GM18909 (cell line): ENCODE results near the gene ARHGEF7.

ENCODE experiments used
- ATAC-seq: cut with Tn5 transposase; IDR thresholded peaks from one replicate; pipeline ENCODE4 v1.9.1; 2021; ENCODE audit warnings: mild to moderate bottlenecking; ENCODE audit not compliant: unreplicated experiment, poor library complexity

Gene ARHGEF7

DNA sequence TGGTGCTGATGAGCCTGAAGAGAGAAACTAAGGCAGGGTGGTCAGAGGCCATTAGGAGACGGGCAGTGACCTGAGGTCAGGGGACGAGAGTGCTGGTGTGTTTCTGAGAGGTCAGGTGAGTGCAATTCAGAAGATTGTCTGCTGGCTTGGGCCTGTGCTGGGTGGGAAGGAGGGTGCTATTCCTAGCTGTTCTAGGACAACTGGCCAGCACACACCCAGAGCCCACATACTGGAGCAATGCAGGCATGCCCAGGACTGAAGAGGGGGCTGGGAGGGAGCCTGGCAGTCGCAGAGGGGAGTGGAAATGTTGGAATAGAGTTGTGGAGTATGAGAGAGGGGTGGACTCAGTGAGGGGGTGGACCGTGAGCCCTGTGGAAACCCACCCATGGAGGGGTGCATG is 16.5 kb downstream of the ARHGEF7 start:
- no peak for ATAC-seq

DNA sequence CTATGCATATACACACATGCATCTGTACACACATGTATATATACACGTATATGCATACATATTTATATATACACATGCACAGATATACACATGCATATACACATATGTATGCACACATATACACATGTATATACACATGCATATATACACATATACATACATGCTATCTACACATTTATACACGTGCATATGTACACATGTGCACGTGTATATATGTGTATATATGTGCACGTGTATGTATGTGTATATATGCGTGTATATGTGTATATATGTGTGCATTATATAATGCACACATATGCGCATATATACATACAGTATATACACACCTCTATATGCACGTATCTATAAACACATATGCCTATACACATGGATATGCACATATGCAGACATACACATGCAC is 17.8 kb downstream of the ARHGEF7 start:
- ATAC-seq = no peak

DNA sequence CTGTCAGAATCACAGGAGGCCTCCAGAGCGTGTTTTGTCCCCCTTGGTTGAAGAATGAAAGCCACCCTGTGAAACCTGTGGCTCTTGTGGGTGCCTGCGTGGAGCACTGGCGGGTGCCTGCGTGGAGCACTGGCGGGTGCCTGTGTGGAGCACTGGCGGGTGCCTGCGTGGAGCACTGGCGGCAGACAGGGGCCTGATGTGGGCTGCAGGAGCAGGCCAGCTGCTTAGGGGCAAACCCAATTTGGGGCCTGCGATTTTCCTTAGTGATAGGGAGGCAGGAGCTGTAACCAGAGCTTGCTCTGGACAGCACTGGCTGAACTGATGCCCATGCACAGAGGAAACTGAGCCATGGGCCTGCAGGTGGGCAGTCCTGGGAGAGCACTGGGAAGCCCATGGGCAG is 24.3 kb downstream of the ARHGEF7 start:
- no peak for ATAC-seq

DNA sequence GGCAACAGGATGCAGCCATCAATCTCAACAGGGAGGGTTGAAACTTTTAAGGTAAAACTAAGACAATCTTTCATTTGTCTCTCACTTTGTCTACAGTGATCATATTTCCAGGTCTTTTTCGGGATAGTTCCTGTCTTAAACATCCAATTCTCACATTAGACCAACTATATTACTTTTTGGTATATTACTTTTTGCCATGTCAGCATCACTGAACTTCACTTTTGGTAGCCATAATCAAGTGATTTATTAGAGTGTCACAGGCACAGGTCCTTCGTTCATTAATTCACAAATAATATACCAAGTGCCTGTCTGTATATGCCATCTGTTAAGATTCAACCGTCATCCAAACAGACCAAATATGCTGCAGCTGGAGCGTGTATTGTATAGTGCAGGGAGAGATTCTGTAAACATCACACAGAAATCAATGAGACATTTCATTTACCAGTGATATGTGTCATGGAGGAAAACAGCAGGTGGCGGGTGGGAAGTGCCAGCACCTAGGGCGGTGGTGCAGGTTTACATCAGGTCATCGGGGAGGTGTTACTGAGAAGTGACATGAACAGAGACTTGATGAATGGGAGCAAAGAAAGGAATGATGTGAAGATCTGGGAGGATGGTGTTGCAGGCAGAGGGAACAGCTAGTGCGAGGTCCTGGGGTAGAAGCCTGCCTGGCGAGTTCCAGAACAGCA is 24.9 kb downstream of the ARHGEF7 start:
- ATAC-seq = no peak

DNA sequence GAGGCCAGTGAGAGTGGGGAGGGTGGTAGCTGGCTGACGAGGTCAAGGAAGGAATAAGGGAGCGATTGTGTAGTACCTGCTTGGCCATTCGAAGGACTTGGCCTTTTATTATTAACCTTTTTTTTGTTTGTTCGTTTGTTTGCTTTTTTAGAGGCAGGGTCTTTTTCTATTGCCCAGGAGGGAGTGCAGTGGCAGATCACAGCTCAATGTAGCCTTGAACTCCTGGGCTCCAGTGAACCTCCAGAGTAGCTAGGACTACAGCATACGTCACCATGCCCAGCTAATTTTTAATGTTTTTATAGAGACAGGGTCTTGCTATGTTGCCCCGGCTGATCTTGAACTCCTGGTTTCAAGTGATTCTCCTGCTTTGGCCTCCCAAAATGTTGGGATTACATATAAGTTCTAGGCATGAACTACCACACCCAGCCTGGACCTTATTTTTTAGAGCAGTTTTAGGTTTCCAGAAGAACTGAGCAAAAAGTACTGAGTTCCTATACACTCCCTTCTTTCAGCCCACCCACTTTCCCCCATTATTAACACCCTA is 25.5 kb downstream of the ARHGEF7 start:
- no peak for ATAC-seq

DNA sequence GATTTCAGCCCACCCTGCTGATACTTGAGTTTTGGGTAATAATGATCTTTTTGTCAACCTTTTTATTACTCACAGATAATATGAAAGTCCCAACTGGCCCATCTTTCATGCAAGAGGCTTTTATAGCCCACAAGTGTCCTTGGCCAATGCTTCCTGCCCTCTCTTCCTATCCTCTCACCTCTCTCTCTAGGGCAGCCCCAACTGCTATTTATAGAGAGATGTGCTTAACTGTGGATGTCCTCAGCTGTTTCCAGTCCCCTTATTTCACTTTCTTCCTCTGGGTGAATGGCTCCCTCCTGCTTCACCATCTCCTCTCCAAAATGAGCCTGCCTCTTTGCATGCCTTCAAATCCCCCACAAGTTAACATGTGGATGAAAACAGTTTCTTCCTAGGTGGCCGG is 27.4 kb downstream of the ARHGEF7 start:
- ATAC-seq = no peak

DNA sequence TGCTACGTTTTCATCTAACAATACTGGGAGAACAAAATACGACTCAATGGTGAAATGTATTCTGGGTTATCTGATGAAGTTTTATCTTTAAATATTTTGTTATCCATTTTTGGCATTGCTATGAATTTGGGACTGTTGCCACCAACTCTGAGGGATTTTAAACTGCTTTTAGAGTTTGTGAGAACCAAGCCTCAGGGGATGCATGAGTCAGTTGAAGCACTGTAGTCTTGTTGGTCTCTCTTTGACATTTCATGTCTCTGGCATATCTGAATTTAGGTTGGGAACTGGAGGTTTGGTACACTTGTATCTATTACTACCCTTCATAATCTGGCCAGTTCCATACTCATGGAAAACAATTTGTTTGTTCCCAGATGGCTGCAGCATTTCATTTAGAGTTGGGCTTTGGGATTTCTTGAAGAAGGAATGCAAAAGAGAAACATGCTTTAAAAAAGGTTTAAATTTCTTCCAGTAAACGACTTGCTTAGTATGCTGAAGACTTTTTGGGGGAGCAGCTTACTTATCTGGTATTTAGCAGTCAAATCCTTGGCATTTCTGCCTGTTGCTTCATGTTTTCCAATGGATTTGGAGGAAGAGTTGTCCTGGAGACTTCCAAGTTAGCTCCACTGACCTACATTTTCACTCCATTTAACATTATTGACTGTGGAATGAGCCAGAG is 28.9 kb downstream of the ARHGEF7 start:
- no peak for ATAC-seq

DNA sequence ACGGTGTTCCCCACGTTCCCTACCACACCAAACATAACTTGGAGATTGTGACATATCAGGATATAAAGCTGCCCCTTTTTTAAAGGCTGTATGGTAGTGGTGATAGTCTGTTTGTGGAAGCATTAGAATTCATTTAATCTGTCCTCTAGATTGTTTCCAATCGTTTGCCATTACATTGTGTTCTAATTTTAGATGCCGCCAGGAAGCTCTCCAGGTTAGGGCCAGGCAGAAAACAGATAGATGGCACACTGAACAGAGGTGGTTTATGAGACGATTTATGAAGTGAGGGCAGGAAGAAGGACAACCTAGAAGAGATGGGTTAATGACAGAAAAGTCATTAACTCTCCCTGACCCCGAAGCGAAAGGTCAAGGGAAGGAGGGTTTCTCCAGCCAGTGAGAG is 30.0 kb downstream of the ARHGEF7 start:
- no peak for ATAC-seq

DNA sequence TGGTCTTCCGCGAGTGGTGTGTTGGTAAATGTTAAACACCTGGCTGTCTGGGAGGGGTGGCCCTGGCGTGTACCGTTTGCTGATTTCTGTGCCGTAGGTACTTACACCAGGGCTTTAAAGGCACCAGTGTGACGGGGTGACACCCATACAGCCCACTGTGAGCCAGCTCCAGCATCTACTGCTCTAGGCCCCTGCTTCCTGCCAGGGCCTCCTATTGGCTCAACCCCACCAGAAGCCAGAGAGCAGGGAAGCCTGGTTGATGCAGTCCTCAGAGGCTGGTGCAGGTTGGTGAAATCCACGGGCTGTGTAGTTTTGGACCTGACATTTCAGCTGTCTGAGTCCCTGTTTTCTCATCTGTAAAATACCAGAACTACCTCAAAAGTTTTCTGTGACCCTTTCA is 30.4 kb downstream of the ARHGEF7 start:
- no peak for ATAC-seq

DNA sequence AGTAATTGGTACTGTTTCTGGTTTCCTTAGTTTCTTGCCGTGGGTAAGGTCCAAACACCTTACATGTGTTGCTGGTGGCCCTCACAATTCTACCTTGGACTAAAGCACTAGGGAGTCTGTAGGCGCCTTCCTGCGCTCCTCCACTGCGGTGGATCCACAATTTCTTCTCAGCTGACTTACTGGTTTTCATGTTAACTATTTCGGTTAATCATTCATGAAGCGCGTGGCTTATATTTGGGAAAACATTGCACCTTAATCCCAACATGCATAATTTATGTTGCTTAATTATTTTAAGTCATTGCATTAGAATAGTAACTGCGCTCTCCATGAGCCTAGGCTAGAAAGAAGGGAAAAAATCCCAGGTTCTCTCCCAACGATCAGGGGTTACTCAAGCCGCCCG is 37.7 kb downstream of the ARHGEF7 start:
- ATAC-seq = no peak

DNA sequence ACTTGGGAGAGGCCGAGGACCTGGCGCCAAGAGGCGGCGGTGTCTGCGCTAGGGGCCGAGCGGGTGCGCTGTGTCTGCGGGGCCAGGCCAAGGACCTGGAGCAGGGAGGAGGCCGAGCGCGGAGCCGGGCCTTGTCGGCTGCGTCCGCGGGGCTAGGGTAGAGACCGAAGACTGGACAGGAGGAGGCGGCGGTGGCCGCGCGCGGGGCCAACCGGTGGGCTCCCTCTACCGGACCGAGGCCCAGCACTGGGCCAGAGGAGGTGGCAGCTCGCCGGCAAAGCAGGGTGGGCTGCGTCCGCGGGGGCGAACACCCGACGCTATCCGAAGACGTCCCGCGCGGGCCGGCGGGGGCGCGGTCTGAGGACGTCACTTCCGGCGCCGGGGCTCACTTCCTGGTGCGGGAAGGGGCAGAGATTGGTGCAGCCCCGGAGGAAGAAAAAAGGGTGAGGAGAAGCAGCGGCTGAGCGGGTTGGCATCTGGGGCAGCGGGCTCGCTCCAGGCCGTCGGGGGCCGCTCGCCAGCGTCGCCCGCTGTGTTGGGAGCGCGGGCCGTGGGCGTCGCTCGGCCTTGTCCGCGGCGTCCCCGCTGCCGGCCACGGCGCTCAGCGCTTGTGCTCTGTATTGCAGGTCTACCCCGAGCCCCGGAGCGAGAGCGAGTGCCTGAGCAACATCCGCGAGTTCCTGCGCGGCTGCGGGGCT is 38.3 kb downstream of the ARHGEF7 start:
- peak; percentile 91 for ATAC-seq

DNA sequence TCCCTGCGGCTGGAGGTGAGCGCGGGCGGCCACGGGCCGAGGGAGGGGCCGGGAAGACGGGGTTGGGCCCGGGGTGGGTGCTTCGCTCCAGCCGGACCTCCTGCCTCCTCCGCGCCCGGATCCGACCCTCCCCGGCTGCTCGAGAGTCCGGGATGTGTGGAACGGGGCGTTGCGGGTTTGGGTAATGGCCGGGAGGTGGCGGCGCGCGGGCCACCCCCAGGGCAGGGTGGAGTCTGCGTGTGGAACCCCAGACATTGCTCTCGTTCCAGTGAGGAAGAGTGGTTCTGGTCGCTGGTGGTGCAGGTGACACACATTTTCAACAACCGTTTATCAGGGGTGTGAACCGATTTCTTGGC is 38.8 kb downstream of the ARHGEF7 start:
- ATAC-seq = peak; percentile 56

DNA sequence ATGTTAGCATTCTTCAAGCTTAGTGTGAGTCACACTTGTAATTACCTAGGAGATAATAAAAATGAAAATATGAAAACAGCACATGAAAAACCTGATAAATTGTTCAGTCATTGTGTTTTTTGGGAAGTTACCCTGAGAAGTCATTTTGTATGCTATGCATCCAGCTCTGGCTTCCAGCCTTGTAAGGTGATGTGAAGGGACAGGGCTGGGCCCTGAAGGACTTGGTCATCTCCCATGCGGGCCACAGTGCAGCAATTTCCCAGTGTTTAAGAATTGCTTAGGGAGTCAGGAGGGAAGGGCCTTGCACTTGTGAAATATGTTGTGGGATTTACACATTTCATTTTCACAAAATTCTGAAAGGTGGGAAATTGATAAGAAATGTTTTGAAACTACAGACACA is 41.3 kb downstream of the ARHGEF7 start:
- no peak for ATAC-seq

DNA sequence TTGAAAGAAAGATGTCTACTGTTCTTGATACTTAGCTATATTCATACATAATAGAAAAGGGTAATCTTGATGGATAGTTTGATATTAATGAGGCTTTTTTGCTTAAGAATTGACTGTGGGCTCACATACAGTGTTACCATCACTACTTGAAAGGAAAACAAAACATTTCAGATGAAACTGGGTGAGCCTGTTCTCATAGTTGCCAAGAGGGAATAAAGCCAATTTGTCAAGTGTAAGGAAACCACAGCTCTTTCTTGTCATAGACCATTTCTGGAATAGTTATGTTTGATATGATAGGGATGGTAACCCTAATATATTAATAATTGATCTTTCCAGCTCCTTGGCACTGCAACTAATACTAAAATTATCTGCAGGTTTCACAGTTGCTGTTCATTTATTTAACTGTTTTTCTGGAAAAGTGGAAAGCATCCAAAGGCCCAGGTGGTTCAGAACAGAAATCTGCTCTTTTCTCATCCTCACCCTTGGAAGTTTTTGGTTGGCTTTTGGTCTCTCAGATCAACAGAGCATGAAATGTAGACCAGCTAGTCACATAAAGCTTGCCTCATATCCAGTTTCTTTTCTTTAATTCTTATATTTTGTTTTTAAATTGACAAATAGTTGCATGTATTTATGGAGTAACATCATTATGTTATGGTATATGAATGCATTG is 43.2 kb downstream of the ARHGEF7 start:
- ATAC-seq = no peak

DNA sequence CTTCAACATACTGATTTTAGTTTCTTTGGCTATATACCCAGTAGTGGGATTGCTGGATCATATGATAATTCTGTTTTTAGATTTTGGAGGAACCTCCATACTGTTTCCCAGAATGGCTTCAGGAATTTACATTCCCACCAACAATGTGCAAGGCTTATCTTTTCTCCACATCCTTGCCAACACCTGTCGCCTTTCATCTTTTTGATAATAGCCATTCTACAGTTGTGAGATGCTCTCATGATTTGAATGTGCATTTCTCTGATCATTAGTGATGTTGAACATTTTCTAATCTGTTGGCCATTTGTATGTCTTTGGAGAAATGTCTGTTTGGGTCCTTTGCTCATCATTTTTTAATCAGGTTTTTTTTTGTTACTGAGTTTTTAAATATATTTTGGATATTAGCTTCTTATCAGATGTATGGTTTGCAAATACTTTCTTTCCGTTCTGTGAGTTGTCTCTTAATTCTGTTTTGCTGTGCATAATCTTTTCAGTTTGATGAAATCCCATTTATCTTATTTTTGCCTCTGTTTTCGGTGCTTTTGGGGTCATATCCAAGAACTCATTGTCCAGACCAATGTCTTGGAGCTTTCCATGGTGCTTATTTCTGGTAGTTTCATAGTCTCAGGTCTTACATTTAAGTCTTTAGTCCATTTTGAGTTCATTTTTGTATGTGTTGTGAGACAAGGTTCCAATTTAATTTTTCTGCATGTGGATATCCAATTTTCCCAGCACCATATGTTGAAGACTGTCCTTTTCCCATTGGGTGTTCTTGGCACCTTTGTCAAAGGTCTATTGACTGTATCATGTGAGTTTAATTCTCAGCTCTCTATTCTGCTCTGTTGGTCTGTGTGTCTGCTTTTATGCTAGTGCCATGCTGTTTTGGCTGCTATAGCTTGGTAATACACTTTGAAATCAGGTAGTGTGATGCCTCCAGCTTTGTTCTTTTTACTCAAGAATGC is 44.5 kb downstream of the ARHGEF7 start:
- no peak for ATAC-seq

DNA sequence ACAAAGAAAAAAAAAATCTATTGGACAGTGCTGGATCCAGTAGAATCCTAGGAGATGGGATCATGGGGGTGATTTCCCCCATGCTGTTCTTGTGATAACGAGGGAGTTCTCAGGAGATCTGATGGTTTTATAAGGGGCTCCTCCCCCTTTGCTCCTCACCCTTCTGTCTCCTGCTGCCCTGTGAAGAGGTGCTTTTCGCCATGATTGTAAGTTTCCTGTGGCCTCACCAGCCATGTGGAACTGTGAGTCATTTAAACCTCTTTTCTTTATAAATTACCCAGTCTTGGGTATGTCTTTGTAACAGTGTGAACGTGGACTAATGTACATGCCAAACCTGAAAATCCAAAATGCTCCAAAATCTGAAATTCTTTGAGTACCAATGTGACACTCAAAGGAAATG is 45.5 kb downstream of the ARHGEF7 start:
- no peak for ATAC-seq

DNA sequence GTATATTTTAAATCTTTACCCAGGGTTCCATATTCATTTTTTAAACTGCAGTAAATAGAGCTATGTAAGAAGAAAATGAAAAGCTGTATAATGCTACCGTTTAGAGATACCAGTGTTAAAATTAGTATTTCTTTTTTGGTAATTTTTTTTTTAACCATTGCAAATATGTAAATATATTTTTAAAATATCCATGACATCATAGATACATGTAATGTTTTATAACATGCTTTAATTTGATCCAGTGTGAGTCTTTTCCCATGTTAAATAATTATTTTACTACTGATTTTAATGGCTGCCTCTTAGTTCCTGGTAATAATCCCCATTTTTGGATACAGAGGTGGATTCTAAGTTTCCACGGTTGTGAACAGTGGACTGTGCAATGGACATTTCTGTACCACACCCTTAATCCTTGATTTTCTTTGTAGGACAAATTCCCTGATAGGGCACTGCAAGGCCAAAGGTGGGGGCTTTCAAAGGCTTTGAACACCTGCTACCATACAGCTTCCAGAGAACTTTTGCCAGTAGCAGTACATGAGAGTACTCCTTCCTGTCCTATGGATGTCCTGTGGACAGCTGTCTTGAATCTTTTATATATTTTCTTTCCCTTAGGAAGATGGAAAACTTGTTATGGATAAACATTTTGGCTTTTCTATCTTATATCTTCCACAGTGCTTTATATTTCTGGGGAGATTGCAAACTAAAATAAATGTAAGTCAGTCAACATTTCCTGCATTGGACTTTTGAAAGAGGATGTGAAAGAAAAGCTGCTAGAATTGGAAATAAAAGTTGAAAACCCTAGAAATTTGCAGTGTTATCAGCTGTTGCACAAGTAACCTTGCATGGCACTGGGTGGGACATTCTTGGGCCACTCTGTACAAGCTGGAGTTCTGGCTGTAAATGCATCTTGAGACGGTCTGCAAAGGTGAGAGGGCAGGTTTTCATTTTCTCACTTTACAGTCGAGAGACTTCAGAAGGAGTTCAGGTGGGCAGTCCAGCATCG is 46.8 kb downstream of the ARHGEF7 start:
- ATAC-seq = peak; percentile 50

DNA sequence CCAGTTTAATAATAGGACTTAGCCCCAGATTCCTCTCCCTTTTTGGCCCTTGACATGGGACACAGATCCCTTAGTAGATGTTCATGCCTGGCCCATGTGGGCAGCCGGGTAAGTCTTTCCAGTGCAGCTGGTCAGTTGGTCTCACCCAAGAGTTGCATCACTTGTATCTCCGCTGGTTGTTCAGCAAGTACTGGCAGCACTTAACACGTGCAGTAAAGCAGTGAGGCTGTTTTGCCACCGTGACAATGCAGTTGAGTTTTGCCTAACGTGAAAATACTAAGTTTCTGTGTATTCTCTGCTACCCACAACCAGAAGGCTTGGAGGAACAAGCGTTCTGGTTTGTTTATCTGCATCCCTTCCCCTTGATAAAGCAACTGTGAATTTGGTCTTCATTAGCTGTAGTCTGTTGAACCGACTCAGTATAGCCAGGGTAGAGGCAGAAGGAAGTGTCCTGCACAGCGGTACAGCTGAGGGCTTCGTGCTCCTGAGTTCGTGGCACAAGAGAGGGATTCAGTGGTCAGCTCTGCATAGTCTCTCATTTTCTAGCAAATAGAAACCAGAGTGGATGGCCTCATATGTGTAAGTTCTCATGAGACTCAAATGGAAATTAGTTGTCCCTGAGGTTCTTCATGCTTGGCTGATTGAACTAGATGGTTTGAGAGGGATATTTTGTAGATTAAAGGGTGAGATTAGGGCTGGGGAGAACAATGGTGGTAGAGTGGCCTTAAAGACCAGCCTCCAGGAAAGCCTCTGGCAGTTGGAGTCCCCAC is 50.3 kb downstream of the ARHGEF7 start:
- peak; percentile 59 for ATAC-seq
